GM06990 (cell line): Measurements from ENCODE around the gene ANKS6.

Experiments used
- DNase-seq: peaks from one replicate; pipeline ENCODE4 v3.0.0-alpha.2; 2011; ENCODE audit not compliant: insufficient read length; ENCODE audit errors: extremely low read depth
- H3K27me3 ChIP-seq: replicated peaks from 2 replicates; pipeline ENCODE4 v1.6.0; 2011; ENCODE audit warnings: low read length; ENCODE audit not compliant: control insufficient read depth, insufficient read depth
- H3K36me3 ChIP-seq: 2 replicates; pipeline ENCODE4 v1.5.1; 2011; ENCODE audit warnings: low read length; ENCODE audit not compliant: control insufficient read depth, insufficient read depth
- H3K4me3 ChIP-seq: replicated peaks from 2 replicates; pipeline ENCODE4 v1.5.1; 2011; ENCODE audit warnings: low read depth, mild to moderate bottlenecking, control low read depth, low read length
- TF ChIP-seq, protein P1 (sequence below): IDR thresholded peaks from 2 replicates; pipeline ENCODE4 v1.5.1; 2011; ENCODE audit warnings: low read length, control low read depth, mild to moderate bottlenecking, inconsistent platforms; ENCODE audit not compliant: insufficient read depth, poor library complexity, severe bottlenecking

Gene ANKS6

DNA sequence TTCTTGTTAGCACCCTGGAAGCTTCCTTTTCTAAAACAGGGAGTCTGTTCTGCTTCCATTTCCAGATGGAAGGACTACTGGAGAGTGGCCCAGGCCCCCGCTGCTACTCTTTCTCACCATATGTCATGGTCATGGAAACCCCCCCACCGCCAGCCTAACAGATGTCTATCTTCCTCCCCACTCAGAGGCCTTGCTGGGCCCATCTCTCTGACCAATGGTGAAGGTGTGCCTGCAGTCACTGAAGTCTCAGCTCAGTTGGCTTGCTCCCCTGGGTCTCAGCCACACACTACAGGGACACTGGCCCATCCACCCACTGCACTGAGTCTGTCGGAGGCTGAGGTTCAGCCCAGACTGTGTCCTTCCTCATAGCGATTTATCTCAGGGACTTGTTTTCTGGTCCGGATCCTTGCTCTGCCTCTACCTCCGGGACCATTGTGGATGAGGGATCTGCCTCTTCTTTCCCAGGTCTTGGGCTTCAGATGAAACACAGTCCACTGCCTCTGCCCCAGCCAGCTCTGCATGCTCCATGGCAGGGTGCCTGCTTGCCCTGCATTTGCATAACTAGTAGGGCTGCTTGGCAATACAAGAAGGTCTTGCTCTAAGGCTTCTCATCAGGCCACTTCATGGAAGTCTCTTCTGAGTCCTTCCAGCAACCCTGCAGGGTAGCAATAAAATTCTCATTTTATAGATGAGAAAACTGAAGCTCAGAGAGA is 42.0 kb upstream of the ANKS6 start:
- H3K27me3 ChIP-seq = no peaks in the 10 kb centered on the region
- TF ChIP-seq, protein P1, sequence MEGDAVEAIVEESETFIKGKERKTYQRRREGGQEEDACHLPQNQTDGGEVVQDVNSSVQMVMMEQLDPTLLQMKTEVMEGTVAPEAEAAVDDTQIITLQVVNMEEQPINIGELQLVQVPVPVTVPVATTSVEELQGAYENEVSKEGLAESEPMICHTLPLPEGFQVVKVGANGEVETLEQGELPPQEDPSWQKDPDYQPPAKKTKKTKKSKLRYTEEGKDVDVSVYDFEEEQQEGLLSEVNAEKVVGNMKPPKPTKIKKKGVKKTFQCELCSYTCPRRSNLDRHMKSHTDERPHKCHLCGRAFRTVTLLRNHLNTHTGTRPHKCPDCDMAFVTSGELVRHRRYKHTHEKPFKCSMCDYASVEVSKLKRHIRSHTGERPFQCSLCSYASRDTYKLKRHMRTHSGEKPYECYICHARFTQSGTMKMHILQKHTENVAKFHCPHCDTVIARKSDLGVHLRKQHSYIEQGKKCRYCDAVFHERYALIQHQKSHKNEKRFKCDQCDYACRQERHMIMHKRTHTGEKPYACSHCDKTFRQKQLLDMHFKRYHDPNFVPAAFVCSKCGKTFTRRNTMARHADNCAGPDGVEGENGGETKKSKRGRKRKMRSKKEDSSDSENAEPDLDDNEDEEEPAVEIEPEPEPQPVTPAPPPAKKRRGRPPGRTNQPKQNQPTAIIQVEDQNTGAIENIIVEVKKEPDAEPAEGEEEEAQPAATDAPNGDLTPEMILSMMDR = no peak
- H3K4me3 ChIP-seq = no peak overlapping the region
- H3K36me3 ChIP-seq = no peaks in the 10 kb centered on the region
- no peak for DNase-seq

DNA sequence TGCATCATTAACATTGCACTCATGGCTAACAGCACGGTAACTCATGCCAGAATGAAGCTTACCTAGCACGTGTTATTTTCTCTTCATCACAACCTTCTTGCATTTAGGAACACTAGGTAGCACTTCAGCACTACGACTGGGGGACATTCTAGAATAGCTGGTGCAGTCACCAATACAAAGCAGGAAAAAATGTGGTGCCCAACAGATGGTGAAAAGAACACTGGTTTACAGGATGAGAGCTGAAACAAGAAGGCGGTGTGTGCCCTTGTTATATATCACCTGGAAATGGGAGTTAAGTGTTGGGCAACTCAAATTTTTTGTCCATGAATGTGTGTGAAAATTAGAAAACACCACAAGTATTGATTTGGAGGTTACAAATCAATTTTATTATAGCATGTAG is 41.2 kb upstream of the ANKS6 start:
- Histone ChIP-seq H3K27me3 (no peaks in the 10 kb centered on the region; the same call in 1 of the 2 replicates), H3K4me3 (no peak overlapping the region), H3K36me3 (no peaks in the 10 kb centered on the region)
- TF ChIP-seq, protein P1 = no peak
- no peak for DNase-seq

DNA sequence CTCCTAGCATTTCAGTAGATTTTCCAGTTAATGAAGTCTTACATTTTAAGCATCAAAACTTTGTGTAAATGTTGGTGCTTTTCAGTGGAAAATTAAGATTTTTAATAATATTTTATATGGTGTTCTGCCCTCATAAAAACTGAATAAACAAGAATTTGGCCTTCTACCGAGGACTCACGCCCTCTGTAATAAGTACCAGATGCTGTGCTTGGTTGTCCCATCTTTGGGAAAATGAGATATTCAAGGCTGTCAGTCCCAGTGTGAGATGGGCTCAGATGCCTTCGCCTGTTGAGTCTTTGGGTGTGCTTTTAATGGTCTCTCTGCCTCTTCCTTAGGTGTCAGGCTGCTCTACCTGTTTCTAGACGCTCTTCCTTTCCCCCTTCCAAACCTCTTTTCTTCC is 39.9 kb upstream of the ANKS6 start:
- Histone ChIP-seq H3K4me3 (no peak overlapping the region), H3K27me3 (no peaks in the 10 kb centered on the region; the same call in 1 of the 2 replicates), H3K36me3 (no peaks in the 10 kb centered on the region)
- TF ChIP-seq, protein P1 = no peak
- no peak for DNase-seq

DNA sequence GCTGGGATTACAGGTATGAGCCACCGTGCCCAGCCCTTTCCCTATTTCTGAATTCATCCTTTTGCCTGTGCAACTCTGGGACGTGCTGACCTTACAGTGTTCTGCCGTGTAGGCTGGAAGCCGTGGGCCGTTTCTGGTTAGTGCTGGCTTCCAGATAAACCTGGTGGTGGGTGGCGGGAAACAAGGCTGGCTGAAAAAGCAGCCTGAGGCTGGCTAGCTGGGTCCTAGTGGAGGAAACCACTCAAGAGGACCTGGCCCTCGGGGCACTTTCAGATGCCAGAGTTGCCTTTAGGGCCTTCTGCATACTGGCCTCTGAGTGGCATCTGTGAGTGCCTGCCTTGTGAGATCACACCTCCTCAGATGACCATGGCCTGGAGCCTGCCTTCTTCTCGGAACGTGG is 38.0 kb upstream of the ANKS6 start:
- no peaks in the 10 kb centered on the region for H3K36me3 ChIP-seq

DNA sequence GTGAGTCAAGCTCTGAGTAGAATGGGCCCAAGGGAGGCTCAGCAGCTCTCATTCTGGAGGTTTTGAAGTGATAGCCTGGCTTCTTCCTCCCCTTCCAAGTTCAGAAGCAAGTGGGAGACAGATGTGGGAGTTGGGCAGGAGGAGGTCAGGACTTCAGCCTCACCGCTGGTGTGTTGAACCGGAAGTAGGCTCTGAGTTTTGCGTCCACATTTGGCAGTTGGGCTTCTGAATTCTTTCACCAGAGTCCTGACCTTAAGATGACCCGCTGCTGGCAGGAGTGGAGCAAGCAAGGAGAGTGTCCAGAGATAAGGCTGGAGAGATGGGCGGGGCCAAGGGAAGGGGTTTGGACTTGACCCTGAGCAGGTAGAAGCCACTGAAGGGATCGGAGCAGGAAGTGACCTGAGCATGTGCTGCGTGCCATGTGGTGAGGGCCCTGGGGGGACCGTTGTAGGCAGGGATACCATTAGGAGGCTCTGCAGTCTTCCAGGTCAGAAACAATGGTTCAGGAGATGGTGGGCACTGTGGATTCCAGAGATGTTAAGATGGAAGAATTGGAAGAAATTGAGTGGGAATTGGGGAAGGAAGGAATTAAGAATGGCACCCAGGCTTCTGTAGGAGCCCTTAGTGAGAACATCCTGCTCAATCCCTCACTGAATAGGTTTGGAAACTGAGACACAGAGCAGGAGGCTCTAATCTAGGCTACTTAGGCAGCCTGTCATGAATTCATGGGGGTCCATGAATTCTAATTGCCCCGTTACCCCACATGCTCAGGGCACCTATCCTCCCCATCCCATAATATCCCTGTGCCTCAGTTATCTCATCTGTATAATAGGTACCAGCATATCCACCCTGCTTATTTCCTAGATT is 37.0 kb upstream of the ANKS6 start:
- no peak for DNase-seq
- no peaks in the 10 kb centered on the region; the same call in 1 of the 2 replicates for H3K27me3 ChIP-seq
- H3K36me3 ChIP-seq = no peaks in the 10 kb centered on the region
- TF ChIP-seq, protein P1 = no peak
- no peak overlapping the region for H3K4me3 ChIP-seq

More for the DNA sequence above, 38.0 kb upstream of the ANKS6 start:
- TF ChIP-seq, protein P1 = no peak
- Histone ChIP-seq H3K27me3 (no peaks in the 10 kb centered on the region; the same call in 1 of the 2 replicates), H3K4me3 (no peak overlapping the region)
- no peak for DNase-seq
